ENCODE data around the gene MARVELD1. TPM values are rescaled to one million over a fixed set of nuclear protein-coding genes. Genes with fewer than 3 reads are reported as not detected.

MARVELD1 gene
- total RNA-seq, 1 donor: 64.3 TPM

DNA sequence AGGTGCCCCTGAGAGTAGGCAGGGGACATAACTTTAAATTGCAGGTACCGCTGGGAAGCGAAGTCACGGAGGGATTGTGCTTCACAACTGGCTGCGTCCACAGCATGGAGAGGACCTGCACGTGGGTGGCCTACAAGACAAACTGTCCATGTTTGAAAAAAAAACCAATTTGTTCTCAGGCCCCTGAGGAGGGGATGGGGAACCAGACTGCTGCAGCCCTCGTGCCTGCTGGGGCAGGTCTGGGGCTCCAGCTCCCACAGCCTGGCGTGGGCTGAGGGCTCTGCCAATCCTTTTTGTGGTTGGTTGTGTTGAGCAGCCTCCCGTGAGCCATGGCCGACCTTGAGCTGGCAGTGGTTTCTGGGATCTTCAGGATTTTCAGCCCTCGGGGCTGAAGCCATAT lies 48.5 kb downstream of the MARVELD1 start:
- no peak overlapping the region for H3K4me3 ChIP-seq (ENCODE audit: low read depth, low read length)
- DNase-seq (ENCODE audit: low read depth): no peak
- no peak for TF ChIP-seq CTCF (IDR thresholded peaks at IDR 0.05; ENCODE audit: insufficient read depth, low read length)

GRCh38 chr10:97762816-97763215 lies 49.3 kb downstream of the MARVELD1 start:
- no peak for TF ChIP-seq CTCF (IDR thresholded peaks at IDR 0.05; ENCODE audit: insufficient read depth, low read length)
- DNase-seq (ENCODE audit: low read depth): no peak
- H3K4me3 ChIP-seq (ENCODE audit: low read depth, low read length): no peak overlapping the region

DNA sequence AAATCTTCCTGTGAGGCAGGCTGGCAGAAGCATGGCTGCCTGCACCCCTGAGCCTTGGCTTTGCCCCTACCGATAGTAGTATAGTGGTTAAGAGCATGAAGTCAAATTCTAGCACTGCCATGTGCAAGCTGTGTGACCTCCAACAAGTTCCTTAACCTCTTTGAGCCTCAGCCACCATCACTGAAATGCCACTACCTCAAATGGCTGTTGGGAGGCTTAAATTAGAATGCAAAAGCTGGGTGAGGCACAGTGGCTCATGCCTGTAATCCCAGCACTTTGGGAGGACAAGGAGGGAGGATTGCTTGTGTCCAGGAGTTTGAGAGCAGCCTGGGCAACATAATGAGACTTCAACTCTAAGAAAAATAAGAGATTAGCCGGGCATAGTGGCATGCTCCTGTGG lies 49.9 kb downstream of the MARVELD1 start:
- H3K4me3 ChIP-seq (ENCODE audit: low read depth, low read length): no peak overlapping the region
- DNase-seq (ENCODE audit: low read depth): no peak
- no peak for TF ChIP-seq CTCF (IDR thresholded peaks at IDR 0.05; ENCODE audit: insufficient read depth, low read length)

GRCh38 chr10:97763947-97764346 lies 50.4 kb downstream of the MARVELD1 start:
- no peak overlapping the region for H3K4me3 ChIP-seq (ENCODE audit: low read depth, low read length)
- DNase-seq (ENCODE audit: low read depth): no peak
- TF ChIP-seq CTCF (IDR thresholded peaks at IDR 0.05; ENCODE audit: insufficient read depth, low read length): no peak

DNA sequence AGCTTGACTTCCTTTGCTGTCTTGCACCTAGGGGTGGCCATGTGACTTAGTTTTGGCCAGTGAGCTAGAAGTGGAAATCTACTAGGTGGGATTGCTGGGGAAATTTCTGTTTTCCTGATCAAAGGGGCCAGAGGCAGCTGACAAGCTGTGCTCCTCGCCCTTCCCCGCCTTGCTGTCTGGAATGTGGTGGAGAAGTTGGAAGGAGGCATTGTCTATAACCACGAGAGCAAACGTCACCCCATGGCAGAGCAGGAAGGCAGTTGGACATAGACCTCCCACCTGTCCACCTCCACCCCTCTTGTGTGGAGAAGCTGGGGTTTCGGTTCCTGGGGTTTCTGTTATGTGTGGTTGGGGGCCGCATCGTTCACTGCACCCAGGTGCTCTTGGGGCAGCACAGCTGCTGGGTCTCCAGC lies 51.0 kb downstream of the MARVELD1 start:
- DNase-seq (ENCODE audit: low read depth): no peak
- no peak overlapping the region for H3K4me3 ChIP-seq (ENCODE audit: low read depth, low read length)
- TF ChIP-seq CTCF (IDR thresholded peaks at IDR 0.05; ENCODE audit: insufficient read depth, low read length): no peak

DNA sequence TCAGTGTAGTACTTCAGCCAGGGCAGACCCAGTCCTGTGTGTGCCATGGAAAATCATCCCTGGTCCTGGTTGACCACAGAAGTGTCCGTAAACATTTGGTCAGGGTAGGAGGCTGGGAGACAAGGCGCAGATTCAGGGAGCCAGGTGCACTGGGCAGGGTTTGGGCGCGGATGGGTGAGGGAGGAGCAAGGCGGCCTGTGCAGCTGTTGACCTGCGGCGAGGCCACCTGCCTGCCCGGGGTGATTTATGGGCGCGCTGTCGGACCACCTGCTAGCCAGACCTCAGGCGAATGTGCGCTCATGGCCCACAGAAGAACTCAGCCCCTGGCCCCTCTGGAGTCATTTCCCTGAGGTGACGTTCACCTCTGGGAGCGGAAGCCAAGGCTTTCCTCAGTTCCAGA lies 51.7 kb downstream of the MARVELD1 start:
- TF ChIP-seq CTCF (IDR thresholded peaks at IDR 0.05; ENCODE audit: insufficient read depth, low read length): no peak
- no peak overlapping the region for H3K4me3 ChIP-seq (ENCODE audit: low read depth, low read length)
- DNase-seq (ENCODE audit: low read depth): no peak

DNA sequence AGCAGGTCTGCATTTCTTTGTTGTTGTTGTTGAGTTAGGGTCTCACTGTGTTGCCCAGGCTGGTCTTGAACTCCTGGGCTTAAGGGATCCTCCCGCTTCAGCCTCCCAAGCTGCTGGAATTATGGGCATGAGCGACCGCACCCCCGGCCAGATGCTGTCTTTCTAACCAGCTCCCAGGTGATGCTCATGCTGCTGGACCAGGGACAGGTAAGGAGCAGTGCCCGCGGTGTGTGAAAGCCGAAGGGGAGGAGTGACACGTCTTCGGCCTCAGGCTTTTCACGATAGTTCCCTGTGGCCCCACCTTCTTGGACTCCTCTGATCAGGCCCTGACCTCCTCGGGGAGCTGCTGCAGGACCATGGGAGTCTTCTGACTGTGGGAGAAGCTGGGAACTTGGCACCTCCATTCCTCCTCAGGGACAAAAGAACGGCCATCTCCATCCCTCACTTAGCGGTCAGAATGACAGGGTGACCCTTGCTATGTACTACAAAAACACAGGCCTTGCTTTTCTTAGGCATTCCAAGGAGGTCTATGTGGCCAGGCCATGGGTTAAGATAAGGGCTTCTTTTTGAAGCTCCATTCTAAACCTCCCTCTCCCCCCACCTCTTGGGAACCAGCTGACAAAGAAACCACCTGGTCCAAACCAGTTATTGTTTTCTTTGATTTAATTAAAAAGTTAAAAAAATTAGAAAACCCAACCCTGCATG lies 52.7 kb downstream of the MARVELD1 start:
- DNase-seq (ENCODE audit: low read depth): no peak
- no peak overlapping the region for H3K4me3 ChIP-seq (ENCODE audit: low read depth, low read length)
- TF ChIP-seq CTCF (IDR thresholded peaks at IDR 0.05; ENCODE audit: insufficient read depth, low read length): no peak
